Measurements from ENCODE around the gene RDH13. TPM values are rescaled to one million over a fixed set of nuclear protein-coding genes. Genes with fewer than 3 reads are reported as not detected.
"Not testable (repeated sequence)": the region's sequence is repeated elsewhere in the genome, so short reads cannot be mapped to it uniquely, and the experiment has no call there.

RDH13 gene
- total RNA-seq, 4 donors from 2014 or later: 28.4 to 125 (median 61.7) TPM

DNA sequence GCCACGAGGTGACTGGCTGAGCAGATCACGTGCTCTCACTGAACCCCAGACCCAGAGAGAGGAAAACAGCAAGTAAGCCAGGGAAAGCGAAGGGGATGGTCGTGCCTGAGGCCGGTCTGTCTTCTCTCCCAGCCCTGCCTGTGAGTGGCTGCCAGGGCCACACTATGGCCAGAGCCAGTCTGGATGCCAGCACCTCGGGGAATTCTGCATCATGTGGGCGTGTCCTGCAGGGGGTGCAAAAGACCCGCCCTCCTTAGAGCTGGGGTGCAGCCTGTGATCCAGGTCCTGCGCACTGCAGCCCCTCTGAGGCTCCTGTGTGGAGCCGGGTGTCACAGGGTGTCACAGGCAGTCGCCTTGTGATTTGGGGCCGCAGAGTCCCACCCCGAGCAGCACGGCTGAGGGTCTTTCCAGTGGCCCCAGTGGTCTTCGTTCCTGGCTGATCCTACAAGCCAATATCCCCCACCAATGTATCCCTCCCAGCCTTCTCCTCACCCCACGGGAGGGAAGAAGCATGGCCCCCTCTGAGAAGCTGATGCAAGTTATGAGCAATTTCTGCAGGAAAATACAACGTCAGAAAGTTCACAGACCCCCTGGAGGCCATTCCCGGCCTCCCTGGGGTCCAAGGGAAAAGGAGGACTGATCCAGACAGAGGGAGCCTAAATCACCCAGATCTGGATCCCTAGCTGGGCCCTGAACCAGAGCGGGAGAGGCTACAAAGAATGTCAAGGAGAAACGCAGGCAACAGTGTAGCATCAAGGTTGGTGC, 46.8 kb upstream of the RDH13 start:
- DNase-seq: no peak
- no peaks in the 10 kb centered on the region for H3K36me3 ChIP-seq
- peak overlapping the region in 2 of 4 donors; percentile 17 to 92 for H3K27ac ChIP-seq
- H3K4me3 ChIP-seq: no peak overlapping the region
- no peaks in the 10 kb centered on the region for H3K9me3 ChIP-seq
- H3K27me3 ChIP-seq: no peaks in the 10 kb centered on the region
- in situ Hi-C loops (cut with MboI; ENCODE audit: low pct_ligation_motif_present in 1 of 4, low pct_unique_long_range_greater_than_20kb in 1 of 4, low sequenced_read_pairs in 3 of 4): no loop called here
- TF ChIP-seq, protein P1, sequence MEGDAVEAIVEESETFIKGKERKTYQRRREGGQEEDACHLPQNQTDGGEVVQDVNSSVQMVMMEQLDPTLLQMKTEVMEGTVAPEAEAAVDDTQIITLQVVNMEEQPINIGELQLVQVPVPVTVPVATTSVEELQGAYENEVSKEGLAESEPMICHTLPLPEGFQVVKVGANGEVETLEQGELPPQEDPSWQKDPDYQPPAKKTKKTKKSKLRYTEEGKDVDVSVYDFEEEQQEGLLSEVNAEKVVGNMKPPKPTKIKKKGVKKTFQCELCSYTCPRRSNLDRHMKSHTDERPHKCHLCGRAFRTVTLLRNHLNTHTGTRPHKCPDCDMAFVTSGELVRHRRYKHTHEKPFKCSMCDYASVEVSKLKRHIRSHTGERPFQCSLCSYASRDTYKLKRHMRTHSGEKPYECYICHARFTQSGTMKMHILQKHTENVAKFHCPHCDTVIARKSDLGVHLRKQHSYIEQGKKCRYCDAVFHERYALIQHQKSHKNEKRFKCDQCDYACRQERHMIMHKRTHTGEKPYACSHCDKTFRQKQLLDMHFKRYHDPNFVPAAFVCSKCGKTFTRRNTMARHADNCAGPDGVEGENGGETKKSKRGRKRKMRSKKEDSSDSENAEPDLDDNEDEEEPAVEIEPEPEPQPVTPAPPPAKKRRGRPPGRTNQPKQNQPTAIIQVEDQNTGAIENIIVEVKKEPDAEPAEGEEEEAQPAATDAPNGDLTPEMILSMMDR (IDR thresholded peaks at IDR 0.05): no peak
- H3K4me1 ChIP-seq: peaks cover 20 to 23% (median 22%) of the 10 kb centered on the region in 4 donors
- 87 to 91% methylated on average over 9 to 20 of the region's 20 CpGs for WGBS, 2 donors (ENCODE audit: low coverage in 1 of 2)
- intact Hi-C loops (cut with DNase I; ENCODE audit: low total_unique reads): loop anchor here (10.0 kb wide), 1 partner anchor 495 kb away; the partner anchor contains the start of genes ZNF524 and ZNF865

DNA sequence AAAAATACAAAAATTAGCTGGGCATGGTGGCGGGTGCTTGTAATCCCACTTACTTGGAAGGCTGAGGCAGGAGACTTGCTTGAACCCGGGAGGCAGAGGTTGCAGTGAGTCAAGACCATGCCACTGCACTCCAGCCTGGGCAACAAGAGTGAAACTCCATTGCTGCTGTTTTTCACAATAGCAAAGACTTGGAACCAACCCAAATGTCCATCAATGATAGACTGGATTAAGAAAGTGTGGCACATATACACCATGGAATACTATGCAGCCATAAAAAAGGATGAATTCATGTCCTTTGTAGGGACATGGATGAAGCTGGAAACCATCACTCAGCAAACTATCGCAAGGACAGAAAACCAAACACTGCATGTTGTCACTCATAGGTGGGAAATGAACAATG, 44.3 kb upstream of the RDH13 start:
- intact Hi-C loops (cut with DNase I; ENCODE audit: low total_unique reads); H3K27me3 ChIP-seq; in situ Hi-C loops (cut with MboI; ENCODE audit: low pct_ligation_motif_present in 1 of 4, low pct_unique_long_range_greater_than_20kb in 1 of 4, low sequenced_read_pairs in 3 of 4); H3K4me1 ChIP-seq; DNase-seq; H3K4me3 ChIP-seq; H3K27ac ChIP-seq; H3K9me3 ChIP-seq: not testable (repeated sequence)
- 80 to 98% methylated on average over 1 to 3 of the region's 3 CpGs for WGBS, 2 donors (ENCODE audit: low coverage in 1 of 2)
- peaks cover 0 to 14% (median 4%) of the 10 kb centered on the region in 4 donors for H3K36me3 ChIP-seq

- H3K27ac ChIP-seq: no peak overlapping the region
- no peak for DNase-seq
- H3K4me1 ChIP-seq: no peaks in the 10 kb centered on the region
- intact Hi-C loops (cut with DNase I; ENCODE audit: low total_unique reads) (no loop called here), in situ Hi-C loops (cut with MboI; ENCODE audit: low pct_ligation_motif_present in 1 of 4, low pct_unique_long_range_greater_than_20kb in 1 of 4, low sequenced_read_pairs in 3 of 4) (no loop called here)
- WGBS, 2 donors (ENCODE audit: low coverage in 1 of 2): 88% methylated on average over 6 of the region's 6 CpGs; no CpG with 5 or more reads in 1 of the 2 donors
- no peak overlapping the region for H3K4me3 ChIP-seq
- peaks cover 0 to 18% (median 7%) of the 10 kb centered on the region in 4 donors for H3K36me3 ChIP-seq
- H3K9me3 ChIP-seq: no peaks in the 10 kb centered on the region
- TF ChIP-seq POLR2A (IDR thresholded peaks at IDR 0.05): no peak
- no peak for TF ChIP-seq EP300 (IDR thresholded peaks at IDR 0.05; ENCODE audit: low read depth)
- TF ChIP-seq POLR2AphosphoS5 (IDR thresholded peaks at IDR 0.05): peak in 1 of 3 donors; percentile 3
- TF ChIP-seq, protein P1 (IDR thresholded peaks at IDR 0.05): no peak
- no peaks in the 10 kb centered on the region for H3K27me3 ChIP-seq
Observed at GRCh38 chr19:55106591-55106990, 43.6 kb upstream of the RDH13 start.

DNA sequence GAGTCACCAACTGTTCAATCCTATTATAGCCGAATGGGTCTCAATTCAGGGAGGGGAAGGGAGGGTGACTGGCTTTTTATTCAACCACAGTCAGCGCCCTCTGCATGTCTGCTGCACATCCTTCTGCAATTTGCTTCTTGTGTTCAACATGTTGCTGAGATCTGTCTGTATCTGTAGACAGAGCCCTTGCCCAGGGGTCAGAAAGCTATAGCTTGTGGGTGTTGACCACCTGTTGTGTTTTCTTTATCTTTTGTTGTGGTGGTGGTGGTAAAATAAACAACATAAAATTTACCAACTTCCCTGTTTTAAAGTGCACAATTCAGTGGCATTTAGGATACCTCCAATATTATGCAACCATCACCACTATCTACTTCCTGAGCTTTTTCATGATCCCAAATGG, 42.3 kb upstream of the RDH13 start:
- no peak overlapping the region for H3K4me3 ChIP-seq
- 97% methylated on average over 2 of the region's 2 CpGs; no CpG with 5 or more reads in 1 of the 2 donors for WGBS, 2 donors (ENCODE audit: low coverage in 1 of 2)
- H3K36me3 ChIP-seq: peaks cover 0 to 18% (median 7%) of the 10 kb centered on the region in 4 donors

More for the DNA sequence above, 42.3 kb upstream of the RDH13 start:
- Histone ChIP-seq H3K27ac (no peak overlapping the region), H3K27me3 (no peaks in the 10 kb centered on the region), H3K9me3 (no peaks in the 10 kb centered on the region), H3K4me1 (no peaks in the 10 kb centered on the region)
- no peak for TF ChIP-seq POLR2AphosphoS5 (IDR thresholded peaks at IDR 0.05)
- TF ChIP-seq, protein P1 (IDR thresholded peaks at IDR 0.05): no peak
- TF ChIP-seq POLR2A (IDR thresholded peaks at IDR 0.05): no peak
- TF ChIP-seq EP300 (IDR thresholded peaks at IDR 0.05; ENCODE audit: low read depth): no peak
- DNase-seq: no peak
- in situ Hi-C loops (cut with MboI; ENCODE audit: low pct_ligation_motif_present in 1 of 4, low pct_unique_long_range_greater_than_20kb in 1 of 4, low sequenced_read_pairs in 3 of 4) (no loop called here), intact Hi-C loops (cut with DNase I; ENCODE audit: low total_unique reads) (no loop called here)
